Prostate gland (tissue), 2 donors: Measurements from ENCODE around the gene ARAP3. TPM values are rescaled to one million over a fixed set of nuclear protein-coding genes. Genes with fewer than 3 reads are reported as not detected.

Experiments
- DNase-seq: peaks from one replicate; pipeline ENCODE4 v3.0.0-alpha.2; 2019; ENCODE audit warnings: low spot score
- H3K27ac ChIP-seq, 2 donors: fragments of 200-600 bp; sonication (generic); 2 replicates each; pipeline ENCODE4 v1.5.1; 2017 to 2019
- H3K27me3 ChIP-seq: fragments of 200-600 bp; sonication (generic); replicated peaks from 2 replicates; pipeline ENCODE4 v1.5.1; 2019; ENCODE audit not compliant: insufficient read depth
- H3K36me3 ChIP-seq, 2 donors: fragments of 200-600 bp; sonication (generic); 1 replicate in 1 of 2; 2 replicates in 1 of 2; pipeline versions ENCODE4 v1.5.1 to v1.8.1; 2017 to 2019
- H3K4me1 ChIP-seq: fragments of 200-600 bp; sonication (generic); replicated peaks from 2 replicates; pipeline ENCODE4 v1.5.1; 2019
- H3K4me3 ChIP-seq, 2 donors: fragments of 200-600 bp; sonication (generic); 2 replicates each; pipeline ENCODE4 v1.5.1; 2017 to 2019
- H3K9me3 ChIP-seq: fragments of 200-600 bp; sonication (generic); 2 replicates; pipeline ENCODE4 v1.5.1; 2017
- CTCF ChIP-seq, 4 experiments: fragments of 200-600 bp in 2 of 4; fragments of 450-650 bp in 2 of 4; sonication (generic) in 2 of 4; IDR thresholded peaks; 1 replicate in 3 of 4; 2 replicates in 1 of 4; pipeline ENCODE4 v1.5.1; 2016 to 2019; ENCODE audit warnings: antibody characterized with exemption in 4 of 4, mild to moderate bottlenecking in 2 of 4, moderate library complexity in 2 of 4
- POLR2A ChIP-seq: fragments of 450-650 bp; IDR thresholded peaks from one replicate; pipeline ENCODE4 v1.6.1; 2016; ENCODE audit warnings: antibody characterized with exemption, mild to moderate bottlenecking
- POLR2AphosphoS5 ChIP-seq: sonication (generic); formaldehyde crosslinking; IDR thresholded peaks from one replicate; pipeline ENCODE4 v1.6.1; 2017; ENCODE audit warnings: antibody characterized with exemption
- WGBS: methylation state at CpG from one replicate; pipeline ENCODE4 v1.1.5; 2018; 5-methylcytosine and 5-hydroxymethylcytosine counted together
- intact Hi-C: fragments of 100-400 bp; cut with DNase I; formaldehyde crosslinking; loops from one replicate; pipeline ENCODE4 v1.14.2; 2022
- total RNA-seq, 2 donors: library from RNA; depleted of rRNA; stranded (reverse); fragments of >200 nt; gene quantifications; one replicate each; pipeline ENCODE4 v1.1.0, GENCODE V29; 2016

Gene ARAP3
- total RNA-seq, 2 donors from 2014 or later = 4.0 to 8.4 TPM

- Histone ChIP-seq H3K36me3 (no peaks in the 10 kb centered on the region), H3K27ac (no peak overlapping the region), H3K4me1 (peaks cover 13% of the 10 kb centered on the region), H3K9me3 (no peaks in the 10 kb centered on the region), H3K4me3 (no peak overlapping the region), H3K27me3 (no peaks in the 10 kb centered on the region)
- no peak for TF ChIP-seq POLR2A
- TF ChIP-seq POLR2AphosphoS5 = no peak
- no peak for TF ChIP-seq CTCF (IDR thresholded peaks at IDR 0.05)
- intact Hi-C loops = no loop called here
- DNase-seq = no peak
- WGBS = 98% methylated on average over 6 of the region's 6 CpGs
Observed at GRCh38 chr5:141634720-141635119, 47.3 kb downstream of the ARAP3 start.

GRCh38 chr5:141633871-141634561 is 48.0 kb downstream of the ARAP3 start:
- Histone ChIP-seq H3K9me3 (no peaks in the 10 kb centered on the region), H3K27me3 (no peaks in the 10 kb centered on the region), H3K36me3 (no peaks in the 10 kb centered on the region), H3K27ac (no peak overlapping the region), H3K4me3 (no peak overlapping the region), H3K4me1 (peaks cover 13% of the 10 kb centered on the region)
- intact Hi-C loops = no loop called here
- TF ChIP-seq POLR2AphosphoS5 (no peak), POLR2A (no peak), CTCF (IDR thresholded peaks at IDR 0.05) (no peak)
- no peak for DNase-seq
- WGBS = 75% methylated on average over 5 of the region's 5 CpGs

DNA sequence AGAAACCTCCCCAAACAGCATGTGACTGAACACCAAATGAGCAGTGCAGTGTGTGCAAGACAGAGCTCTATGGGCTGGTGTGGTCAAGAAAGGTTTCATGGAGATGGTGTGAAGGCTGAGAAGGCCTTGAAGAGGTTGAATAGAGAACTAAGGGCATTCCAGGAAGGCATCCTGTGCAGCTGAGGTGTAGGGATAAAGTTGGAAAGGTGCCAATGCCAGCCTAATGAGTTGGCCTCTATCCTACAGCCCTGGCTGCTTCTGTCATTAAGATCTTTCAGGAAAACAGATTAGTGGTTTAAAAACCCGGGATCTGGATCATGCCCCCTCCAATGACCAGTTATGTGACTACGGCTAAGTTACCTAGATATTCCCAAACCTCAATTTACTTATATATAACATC is 49.4 kb downstream of the ARAP3 start:
- DNase-seq = no peak

DNA sequence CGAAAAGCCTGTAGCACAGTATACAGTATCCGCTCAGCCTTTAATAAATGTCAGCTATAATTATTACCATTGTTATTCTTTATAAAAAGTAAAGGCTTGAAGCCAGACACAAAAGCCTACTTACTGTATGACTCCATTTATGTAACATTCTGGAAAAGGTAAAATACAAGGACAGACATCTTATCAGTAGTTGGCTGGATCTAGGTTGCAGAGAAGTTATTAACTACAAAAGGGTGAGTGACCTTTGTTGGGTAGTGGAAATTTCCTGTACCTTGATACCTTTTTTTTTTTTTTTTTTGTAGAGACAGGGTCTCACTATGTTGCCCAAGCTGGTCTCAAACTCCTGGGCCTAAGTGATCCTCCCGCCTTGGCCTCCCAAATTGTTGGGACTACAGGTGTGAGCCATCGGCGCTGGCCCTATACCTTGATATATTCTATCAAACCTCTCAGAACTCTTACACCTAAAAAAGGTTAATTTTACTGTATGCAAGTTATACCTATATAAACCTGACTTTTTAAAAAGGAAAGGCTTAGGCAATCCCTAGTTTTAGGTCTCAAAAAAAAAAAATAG is 51.4 kb downstream of the ARAP3 start:
- TF ChIP-seq POLR2AphosphoS5 = no peak
- TF ChIP-seq CTCF (IDR thresholded peaks at IDR 0.05) = no peak
- TF ChIP-seq POLR2A = no peak
- 96% methylated on average over 5 of the region's 5 CpGs for WGBS
- Histone ChIP-seq H3K4me1 (peaks cover 11% of the 10 kb centered on the region), H3K4me3 (no peak overlapping the region), H3K27ac (no peak overlapping the region), H3K36me3 (peaks cover 0 to 10% of the 10 kb centered on the region in 2 donors), H3K27me3 (no peaks in the 10 kb centered on the region), H3K9me3 (no peaks in the 10 kb centered on the region)
- intact Hi-C loops = no loop called here
- DNase-seq = no peak

More for the DNA sequence above, 49.4 kb downstream of the ARAP3 start:
- WGBS = 97% methylated on average over 2 of the region's 2 CpGs
- TF ChIP-seq CTCF (IDR thresholded peaks at IDR 0.05) (no peak), POLR2A (no peak), POLR2AphosphoS5 (no peak)
- peaks cover 13% of the 10 kb centered on the region for H3K4me1 ChIP-seq
- intact Hi-C loops = no loop called here
- H3K27ac ChIP-seq = no peak overlapping the region
- peaks cover 0 to 6% of the 10 kb centered on the region in 2 donors for H3K36me3 ChIP-seq
- H3K4me3 ChIP-seq = no peak overlapping the region
- H3K27me3 ChIP-seq = no peaks in the 10 kb centered on the region
- H3K9me3 ChIP-seq = no peaks in the 10 kb centered on the region
